GM19193 (cell line): Measurements from ENCODE around the gene FSTL4.

Source experiments
- POLR2A ChIP-seq: IDR thresholded peaks from 4 replicates; pipeline ENCODE4 v1.6.1; 2011; ENCODE audit not compliant: insufficient read depth, insufficient read length; ENCODE audit errors: extremely low read depth

The FSTL4 gene

GRCh38 chr5:133467335-133467779 is 145.0 kb downstream of the FSTL4 start:
- TF ChIP-seq POLR2A, result no peak

DNA sequence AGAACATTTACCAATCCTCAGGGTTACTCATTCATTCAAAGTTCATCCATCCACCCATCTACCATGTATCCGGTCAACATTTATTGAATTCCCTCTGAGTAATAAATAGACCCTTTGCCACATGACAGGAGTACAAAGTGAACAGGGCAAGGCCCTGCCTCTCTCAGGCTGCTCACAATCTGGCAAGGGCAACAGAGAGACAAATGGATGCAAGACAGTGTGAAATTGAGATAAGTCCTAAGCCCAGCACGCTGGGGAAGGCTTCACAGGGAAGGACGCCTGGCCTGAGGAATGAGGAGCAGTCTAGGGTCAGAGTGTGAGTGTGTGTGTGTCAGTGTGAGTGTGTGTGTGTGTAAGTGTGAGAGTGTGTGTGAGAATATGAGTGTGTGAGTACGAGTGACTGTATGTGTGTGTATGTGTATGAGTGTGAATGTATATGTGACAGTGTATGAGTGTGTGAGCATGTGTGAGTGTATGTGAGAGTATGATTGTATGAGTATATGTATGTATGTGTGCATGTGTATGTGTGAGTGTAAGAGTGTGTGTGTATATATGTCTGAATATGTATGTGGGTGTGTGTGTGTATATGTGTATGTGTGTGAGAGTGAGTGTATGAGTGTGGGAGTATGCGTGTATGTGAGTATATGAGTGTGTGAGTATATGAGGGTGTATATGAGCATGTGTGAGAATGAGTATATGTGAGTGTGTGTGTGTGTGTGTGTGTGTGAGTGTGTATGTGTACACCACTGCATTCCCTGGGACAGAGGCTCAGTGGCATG is 145.6 kb downstream of the FSTL4 start:
- TF ChIP-seq POLR2A, result no peak

GRCh38 chr5:133464013-133464412 is 148.3 kb downstream of the FSTL4 start:
- TF ChIP-seq POLR2A, result no peak

DNA sequence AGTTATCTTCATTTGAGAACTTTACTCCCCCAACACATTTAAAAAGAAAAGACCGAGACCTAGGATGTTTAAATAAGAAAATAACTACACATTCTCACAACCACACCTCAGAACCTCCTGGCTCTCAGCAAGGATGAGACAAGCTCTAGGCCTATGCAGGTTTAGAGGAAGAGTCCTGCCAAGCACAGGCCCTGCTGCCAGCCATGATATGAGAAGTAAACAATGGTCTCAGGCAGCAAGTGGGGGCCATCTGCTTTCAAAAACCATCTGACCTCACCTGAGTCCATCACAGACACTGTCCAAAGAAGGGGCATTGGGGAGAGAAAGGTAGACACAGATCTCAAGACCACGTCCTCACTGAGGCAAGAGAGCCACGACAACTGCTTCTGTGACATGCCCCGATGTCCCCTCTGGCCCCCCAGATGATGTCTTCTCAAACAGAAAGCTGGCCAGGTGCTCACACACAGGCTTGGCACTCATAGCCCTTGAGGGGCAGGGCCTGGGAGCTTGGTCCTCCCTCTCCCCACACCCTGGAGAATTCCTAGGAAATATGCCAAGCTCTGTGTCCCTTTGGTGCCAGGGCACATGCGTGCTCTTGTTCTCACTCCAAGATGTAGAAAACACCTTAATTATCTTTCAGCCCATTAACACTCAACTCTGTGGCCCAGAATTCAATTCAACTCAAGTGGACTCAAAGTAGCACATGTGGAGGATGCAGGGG is 150.4 kb downstream of the FSTL4 start:
- no peak for TF ChIP-seq POLR2A

DNA sequence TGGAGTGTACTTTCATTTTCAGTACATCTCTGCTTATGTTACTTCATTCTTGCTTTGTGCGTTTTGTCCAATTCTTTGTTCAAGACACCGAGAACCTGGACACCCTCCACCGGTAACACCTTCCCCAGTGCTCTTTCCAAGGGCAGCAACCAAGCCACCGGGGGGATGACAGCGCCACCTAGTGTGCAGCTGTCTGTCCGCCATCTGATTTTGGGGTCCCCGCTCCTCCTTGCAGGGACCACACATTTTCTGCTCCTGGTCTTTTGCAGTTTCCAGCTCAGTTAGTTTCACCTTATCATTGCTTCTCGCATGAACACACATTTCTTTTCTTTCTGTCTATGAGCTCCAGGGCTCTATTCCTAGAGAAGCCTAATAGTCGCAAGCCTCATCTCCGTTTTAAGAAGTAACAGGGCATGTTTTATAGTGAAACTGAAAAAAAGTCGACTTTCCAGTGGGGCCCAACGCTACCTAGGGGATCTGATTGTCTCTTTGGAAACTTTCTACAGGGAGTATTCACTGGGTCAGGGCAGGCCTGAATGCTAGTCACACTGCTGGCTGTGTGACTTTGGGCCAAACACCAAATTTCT is 152.1 kb downstream of the FSTL4 start:
- no peak for TF ChIP-seq POLR2A

- no peak for TF ChIP-seq POLR2A
These were observed 152.7 kb downstream of the FSTL4 start for GRCh38 chr5:133459474-133460160.

- no peak for TF ChIP-seq POLR2A
These were observed 153.9 kb downstream of the FSTL4 start for GRCh38 chr5:133458435-133458834.

- TF ChIP-seq POLR2A, result no peak
These were observed 154.6 kb downstream of the FSTL4 start for GRCh38 chr5:133457439-133458355.

GRCh38 chr5:133456933-133457402 is 155.4 kb downstream of the FSTL4 start:
- TF ChIP-seq POLR2A, result no peak

DNA sequence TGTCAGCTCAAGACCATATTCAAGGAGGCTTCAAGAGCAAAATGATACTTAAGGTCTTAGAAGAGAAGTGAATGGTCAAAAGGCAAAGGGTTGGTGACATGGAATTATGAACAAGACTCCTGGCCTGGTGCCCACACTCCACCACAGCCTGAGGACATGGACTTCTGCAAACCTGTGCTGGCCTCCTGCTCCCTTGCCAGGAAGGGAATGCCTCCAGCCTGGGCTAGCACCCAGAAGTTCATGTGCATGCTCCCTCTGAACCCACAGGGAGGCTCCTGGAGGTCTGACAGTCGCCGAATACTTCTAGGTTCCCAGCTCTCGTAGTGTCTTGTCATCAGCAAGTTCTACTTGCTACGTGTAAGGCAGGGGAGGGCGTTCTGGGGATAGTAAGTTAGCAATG is 156.7 kb downstream of the FSTL4 start:
- no peak for TF ChIP-seq POLR2A

DNA sequence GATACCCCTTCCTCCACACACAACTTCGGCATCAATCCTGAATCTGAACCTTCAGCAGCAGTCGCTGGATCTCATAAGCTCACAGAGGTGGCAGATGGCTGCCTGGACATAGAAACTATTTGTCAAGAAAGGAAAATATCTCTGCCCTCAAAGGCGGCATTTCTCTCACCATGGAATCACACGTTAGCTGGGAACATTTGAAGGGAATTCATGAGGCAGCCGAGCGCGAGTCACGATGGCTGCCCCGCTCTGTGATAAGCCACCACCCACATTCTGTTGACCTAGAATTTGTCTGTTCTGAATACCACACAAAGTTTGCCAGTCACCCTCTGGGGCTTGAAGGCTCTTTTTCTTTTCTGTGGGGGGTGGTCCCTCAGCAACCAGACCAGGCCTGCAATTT is 157.9 kb downstream of the FSTL4 start:
- TF ChIP-seq POLR2A, result no peak

DNA sequence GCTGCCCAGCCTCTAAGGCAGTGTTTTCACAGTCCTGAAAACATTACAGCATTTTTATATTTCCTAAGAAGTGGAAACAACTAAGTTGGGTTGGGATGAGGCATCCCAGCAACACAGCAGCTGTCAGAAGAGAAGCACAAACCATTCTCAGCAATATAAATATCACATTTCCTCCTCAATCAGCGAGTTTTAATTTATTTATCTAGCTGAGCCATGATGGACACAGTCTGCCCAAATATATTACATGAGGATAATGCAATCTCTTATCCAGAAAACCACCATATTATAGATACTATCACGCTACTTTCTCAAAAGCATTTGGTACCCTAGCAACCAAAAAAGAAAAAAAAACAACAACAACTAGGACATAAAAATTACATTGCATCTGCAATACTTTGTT is 158.5 kb downstream of the FSTL4 start:
- TF ChIP-seq POLR2A, result no peak

DNA sequence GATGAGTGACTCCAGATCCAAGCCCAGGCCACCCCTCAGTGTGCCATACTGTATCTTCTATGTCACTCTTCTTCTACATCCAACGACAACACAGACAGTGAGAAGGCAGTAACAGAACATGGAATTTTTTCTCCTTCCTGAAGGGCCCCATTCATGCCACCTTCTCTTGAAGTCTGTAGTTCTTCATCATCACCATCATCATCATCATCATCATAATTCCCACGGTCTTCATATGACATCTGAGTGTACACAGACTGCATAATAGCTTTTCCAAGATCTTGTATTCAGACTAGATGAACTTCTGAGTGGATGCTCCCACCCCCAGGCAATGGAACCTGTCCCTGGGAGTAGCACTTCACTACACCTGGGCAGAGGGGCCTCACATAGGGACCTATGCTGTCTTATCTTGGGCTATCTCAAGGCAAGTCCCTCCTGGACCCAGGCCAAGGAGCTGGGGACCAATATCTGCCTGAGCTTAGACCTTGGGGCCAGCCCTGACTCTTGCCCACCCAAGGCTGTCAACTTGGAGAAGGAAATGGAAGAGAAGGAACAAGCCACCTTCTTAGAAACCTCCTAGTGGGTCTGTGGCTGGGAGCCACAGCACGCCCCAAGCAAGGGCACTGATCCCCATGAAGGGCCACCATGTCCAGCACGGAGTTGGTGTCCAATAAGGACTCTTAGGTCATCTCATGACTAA is 159.1 kb downstream of the FSTL4 start:
- no peak for TF ChIP-seq POLR2A
